Left ventricle myocardium inferior (tissue), 1 donor: ENCODE data around the gene IFNA13. TPM values are rescaled to one million over a fixed set of nuclear protein-coding genes. Genes with fewer than 3 reads are reported as not detected.

Source experiments
- DNase-seq: peaks from one replicate; pipeline ENCODE4 v3.0.0-alpha.2; 2020
- H3K27ac ChIP-seq: fragments of 200-600 bp; replicated peaks from 2 replicates; pipeline ENCODE4 v1.8.0; 2021
- H3K27me3 ChIP-seq: fragments of 200-600 bp; 2 replicates; pipeline ENCODE4 v1.8.0; 2021; ENCODE audit warnings: low read depth
- H3K36me3 ChIP-seq: fragments of 200-600 bp; 2 replicates; pipeline ENCODE4 v1.8.0; 2021
- H3K4me1 ChIP-seq: fragments of 200-600 bp; 2 replicates; pipeline ENCODE4 v1.8.0; 2021
- H3K4me3 ChIP-seq: fragments of 200-600 bp; 2 replicates; pipeline ENCODE4 v1.8.0; 2021; ENCODE audit warnings: mild to moderate bottlenecking, moderate library complexity
- H3K9me3 ChIP-seq: fragments of 200-600 bp; replicated peaks from 2 replicates; pipeline ENCODE4 v1.8.0; 2021
- CTCF ChIP-seq: fragments of 200-600 bp; IDR thresholded peaks from 2 replicates; pipeline ENCODE4 v1.8.0; 2021; ENCODE audit warnings: antibody characterized with exemption, mild to moderate bottlenecking, borderline replicate concordance
- intact Hi-C: fragments of 100-400 bp; cut with micrococcal nuclease; formaldehyde crosslinking; loops from one replicate; pipeline ENCODE4 v1.11.0; 2022
- long read RNA-seq: library from polyadenylated mRNA; unstranded; transcript quantifications from one replicate; pipeline ENCODE4 v2.0.0, GENCODE V29; 2021
- total RNA-seq: library from RNA; stranded (reverse); fragmentation: NEBNext Ultra II Directional; extraction: Animal tissue kit (Norgen Biotek cat#: 25700); gene quantifications from one replicate; pipeline ENCODE4 v1.2.1, GENCODE V29; 2021
- donor health status: DM: no; HTN: yes; CAD: no; lungs with severe emphysema.

Gene IFNA13
- not detected for total RNA-seq
- long read RNA-seq = 0 reads

- H3K4me3 ChIP-seq = no peak within 1 kb of the TSS
- H3K36me3 ChIP-seq = no peaks in the 10 kb centered on the region
- H3K4me1 ChIP-seq = no peaks in the 10 kb centered on the region
- intact Hi-C loops = no loop called here
- DNase-seq = no peak
- H3K27me3 ChIP-seq = peaks cover 35% of the 10 kb centered on the region
- H3K9me3 ChIP-seq = no peaks in the 10 kb centered on the region
- no peak for TF ChIP-seq CTCF
- no peak within 1 kb of the TSS for H3K27ac ChIP-seq
Measured at GRCh38 chr9:21367957-21368356, at the start of gene IFNA13. Gene IFNA13, minus strand, starts transcription at chr9:21368057. Its CDS starts 47 bp downstream, at chr9:21368010.

GRCh38 chr9:21415493-21416267 is 47.8 kb upstream of the IFNA13 start:
- H3K36me3 ChIP-seq = no peaks in the 10 kb centered on the region
- no peak overlapping the region for H3K4me3 ChIP-seq
- H3K27me3 ChIP-seq = peaks cover 22% of the 10 kb centered on the region
- no peak for DNase-seq
- no peak for TF ChIP-seq CTCF
- no peak overlapping the region for H3K27ac ChIP-seq
- H3K9me3 ChIP-seq = no peaks in the 10 kb centered on the region
- H3K4me1 ChIP-seq = no peaks in the 10 kb centered on the region
- intact Hi-C loops = no loop called here

- Histone ChIP-seq H3K4me1 (no peaks in the 10 kb centered on the region), H3K9me3 (no peaks in the 10 kb centered on the region), H3K27ac (no peak overlapping the region), H3K4me3 (no peak overlapping the region), H3K27me3 (peaks cover 29% of the 10 kb centered on the region), H3K36me3 (no peaks in the 10 kb centered on the region)
- no peak for TF ChIP-seq CTCF
- DNase-seq = no peak
- intact Hi-C loops = no loop called here
Measured at GRCh38 chr9:21414220-21414940, 46.5 kb upstream of the IFNA13 start.

- intact Hi-C loops = no loop called here
- DNase-seq = no peak
- no peak for TF ChIP-seq CTCF
Measured at GRCh38 chr9:21413624-21414023, 45.8 kb upstream of the IFNA13 start.

GRCh38 chr9:21413151-21413550 is 45.3 kb upstream of the IFNA13 start:
- intact Hi-C loops = no loop called here
- peaks cover 35% of the 10 kb centered on the region for H3K27me3 ChIP-seq
- H3K36me3 ChIP-seq = no peaks in the 10 kb centered on the region
- H3K4me1 ChIP-seq = no peaks in the 10 kb centered on the region
- H3K4me3 ChIP-seq = no peak overlapping the region
- no peaks in the 10 kb centered on the region for H3K9me3 ChIP-seq
- TF ChIP-seq CTCF = no peak
- H3K27ac ChIP-seq = no peak overlapping the region
- DNase-seq = no peak

More at GRCh38 chr9:21413624-21414023, 45.8 kb upstream of the IFNA13 start:
- H3K4me3 ChIP-seq = no peak overlapping the region
- peaks cover 34% of the 10 kb centered on the region for H3K27me3 ChIP-seq
- no peaks in the 10 kb centered on the region for H3K9me3 ChIP-seq
- H3K4me1 ChIP-seq = no peaks in the 10 kb centered on the region
- no peak overlapping the region for H3K27ac ChIP-seq
- no peaks in the 10 kb centered on the region for H3K36me3 ChIP-seq
